Breast epithelium (tissue), 4 donors: ENCODE measurements around the gene PARD3B. TPM values are rescaled to one million over a fixed set of nuclear protein-coding genes. Genes with fewer than 3 reads are reported as not detected.

Source experiments
- DNase-seq, 2 donors: peaks; one replicate each; pipeline ENCODE4 v3.0.0-alpha.2; 2019; ENCODE audit warnings: low spot score in 2 of 2
- H3K27ac ChIP-seq, 2 donors: fragments of 200-600 bp; sonication (generic) in 1 of 2; one replicate each; pipeline ENCODE4 v1.5.1; 2016 to 2019; ENCODE audit warnings: mild to moderate bottlenecking in 1 of 2
- H3K27me3 ChIP-seq, 2 donors: fragments of 200-600 bp; sonication (generic) in 1 of 2; one replicate each; pipeline versions ENCODE4 v1.5.1 to v1.6.0; 2017 to 2019; ENCODE audit warnings: control low read depth in 1 of 2, mild to moderate bottlenecking in 1 of 2
- H3K36me3 ChIP-seq: fragments of 200-600 bp; one replicate; pipeline ENCODE4 v1.5.1; 2019
- H3K4me1 ChIP-seq, 2 donors: fragments of 200-600 bp; sonication (generic); one replicate each; pipeline ENCODE4 v1.5.1; 2016 to 2019; ENCODE audit warnings: control low read depth in 1 of 2
- H3K4me3 ChIP-seq, 3 donors: fragments of 200-600 bp; sonication (generic); 1 replicate in 2 of 3; 2 replicates in 1 of 3; pipeline ENCODE4 v1.5.1; 2016 to 2019; ENCODE audit warnings: mild to moderate bottlenecking in 3 of 3, moderate library complexity in 2 of 3
- H3K9me3 ChIP-seq, 2 donors: fragments of 200-600 bp; sonication (generic) in 1 of 2; one replicate each; pipeline ENCODE4 v1.5.1; 2016 to 2019; ENCODE audit warnings: control low read depth in 1 of 2
- CTCF ChIP-seq, 3 donors: fragments of 450-650 bp; IDR thresholded peaks; one replicate each; pipeline ENCODE4 v1.5.1; 2016 to 2017; ENCODE audit warnings: antibody characterized with exemption in 3 of 3, mild to moderate bottlenecking in 3 of 3, moderate library complexity in 3 of 3
- POLR2A ChIP-seq: fragments of 450-650 bp; IDR thresholded peaks from one replicate; pipeline ENCODE4 v1.6.1; 2016; ENCODE audit warnings: antibody characterized with exemption, mild to moderate bottlenecking, moderate library complexity
- POLR2AphosphoS5 ChIP-seq, 3 donors: sonication (generic); formaldehyde crosslinking; IDR thresholded peaks; one replicate each; pipeline ENCODE4 v1.6.1; 2017; ENCODE audit warnings: antibody characterized with exemption in 3 of 3
- intact Hi-C: fragments of 100-400 bp; cut with DNase I; formaldehyde crosslinking; loops from one replicate; pipeline ENCODE4 v1.15.1; 2023; ENCODE audit warnings: low total_unique reads
- total RNA-seq, 3 donors: library from RNA; depleted of rRNA; stranded (reverse); fragments of >200 nt; gene quantifications; one replicate each; pipeline ENCODE4 v1.1.0, GENCODE V29; 2016

PARD3B gene
- total RNA-seq, 3 donors from 2014 or later: 24.6 to 66.2 (median 25.9) TPM

- Histone ChIP-seq H3K27me3 (no peaks in the 10 kb centered on the region), H3K4me1 (no peaks in the 10 kb centered on the region), H3K4me3 (no peak overlapping the region), H3K9me3 (no peaks in the 10 kb centered on the region), H3K27ac (no peak overlapping the region), H3K36me3 (no peaks in the 10 kb centered on the region)
- DNase-seq: no peak
- TF ChIP-seq POLR2AphosphoS5 (IDR thresholded peaks at IDR 0.05): no peak
- no peak for TF ChIP-seq CTCF (IDR thresholded peaks at IDR 0.05)
- no peak for TF ChIP-seq POLR2A
- intact Hi-C loops: no loop called here
These were observed 742.0 kb downstream of the PARD3B start for GRCh38 chr2:205287316-205287715.

DNA sequence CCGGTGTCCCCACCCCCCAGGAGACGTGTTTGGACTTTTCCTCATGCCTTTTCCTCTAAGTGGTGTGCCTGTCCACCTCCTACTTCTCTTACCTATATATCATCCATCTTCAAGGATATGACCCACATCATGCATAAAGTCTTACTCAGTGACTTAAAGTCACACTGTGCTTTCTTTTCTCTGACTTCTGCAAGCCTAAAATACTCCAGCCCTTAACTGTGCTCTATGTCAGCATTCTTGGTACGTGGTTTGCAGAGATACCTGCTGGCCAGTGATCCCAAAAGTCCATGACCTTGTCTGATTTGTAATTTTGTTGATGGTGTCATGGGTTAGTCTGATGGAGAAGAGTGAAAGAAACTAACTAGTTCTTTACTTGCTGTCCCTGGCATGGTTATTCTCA lies 743.4 kb downstream of the PARD3B start:
- H3K27me3 ChIP-seq: no peaks in the 10 kb centered on the region
- no peak overlapping the region for H3K4me3 ChIP-seq
- no peak overlapping the region for H3K27ac ChIP-seq
- no peaks in the 10 kb centered on the region for H3K9me3 ChIP-seq
- H3K36me3 ChIP-seq: no peaks in the 10 kb centered on the region
- intact Hi-C loops: no loop called here
- H3K4me1 ChIP-seq: no peaks in the 10 kb centered on the region
- no peak for DNase-seq
- no peak for TF ChIP-seq POLR2A
- no peak for TF ChIP-seq POLR2AphosphoS5 (IDR thresholded peaks at IDR 0.05)
- no peak for TF ChIP-seq CTCF (IDR thresholded peaks at IDR 0.05)

GRCh38 chr2:205290299-205290698 lies 745.0 kb downstream of the PARD3B start:
- no peaks in the 10 kb centered on the region for H3K36me3 ChIP-seq
- intact Hi-C loops: no loop called here
- no peak for DNase-seq

DNA sequence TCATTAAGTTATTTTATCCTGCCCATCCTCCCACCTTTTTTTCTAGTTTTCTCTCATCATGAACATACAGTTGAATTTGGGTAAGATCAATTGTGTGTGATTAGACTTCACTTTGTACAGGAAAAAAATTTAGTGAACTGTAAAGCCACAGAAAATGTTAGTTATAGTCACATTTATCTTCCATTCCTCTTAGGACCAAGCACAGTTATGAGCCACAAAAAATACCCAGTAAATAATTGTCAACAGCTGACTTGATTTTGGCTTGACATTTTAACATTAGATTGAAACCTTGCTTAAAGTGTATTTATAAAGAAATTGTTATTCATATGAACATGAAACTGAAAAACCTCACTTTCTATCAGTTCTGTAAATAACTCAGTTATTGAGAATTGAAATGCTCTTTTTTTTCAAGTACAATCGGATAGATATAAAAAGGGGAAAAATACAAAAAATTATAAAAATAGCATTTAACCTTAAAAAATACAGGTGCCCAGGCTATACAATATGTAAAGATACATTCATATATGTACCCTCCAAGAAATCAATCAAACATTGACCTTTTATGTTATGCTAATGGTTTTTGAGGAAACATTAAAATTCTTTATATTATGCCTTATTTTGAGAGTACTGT lies 747.5 kb downstream of the PARD3B start:
- Histone ChIP-seq H3K9me3 (no peaks in the 10 kb centered on the region), H3K27me3 (no peaks in the 10 kb centered on the region), H3K4me1 (no peaks in the 10 kb centered on the region), H3K4me3 (no peak overlapping the region), H3K27ac (no peak overlapping the region), H3K36me3 (no peaks in the 10 kb centered on the region)
- no peak for DNase-seq
- no peak for TF ChIP-seq POLR2AphosphoS5 (IDR thresholded peaks at IDR 0.05)
- TF ChIP-seq CTCF (IDR thresholded peaks at IDR 0.05): no peak
- TF ChIP-seq POLR2A: no peak
- intact Hi-C loops: no loop called here

More at GRCh38 chr2:205290299-205290698, 745.0 kb downstream of the PARD3B start:
- H3K27ac ChIP-seq: no peak overlapping the region
- no peaks in the 10 kb centered on the region for H3K27me3 ChIP-seq
- TF ChIP-seq POLR2AphosphoS5 (IDR thresholded peaks at IDR 0.05) (no peak), CTCF (IDR thresholded peaks at IDR 0.05) (no peak), POLR2A (no peak)
- H3K4me3 ChIP-seq: no peak overlapping the region
- no peaks in the 10 kb centered on the region for H3K4me1 ChIP-seq
- H3K9me3 ChIP-seq: no peaks in the 10 kb centered on the region

DNA sequence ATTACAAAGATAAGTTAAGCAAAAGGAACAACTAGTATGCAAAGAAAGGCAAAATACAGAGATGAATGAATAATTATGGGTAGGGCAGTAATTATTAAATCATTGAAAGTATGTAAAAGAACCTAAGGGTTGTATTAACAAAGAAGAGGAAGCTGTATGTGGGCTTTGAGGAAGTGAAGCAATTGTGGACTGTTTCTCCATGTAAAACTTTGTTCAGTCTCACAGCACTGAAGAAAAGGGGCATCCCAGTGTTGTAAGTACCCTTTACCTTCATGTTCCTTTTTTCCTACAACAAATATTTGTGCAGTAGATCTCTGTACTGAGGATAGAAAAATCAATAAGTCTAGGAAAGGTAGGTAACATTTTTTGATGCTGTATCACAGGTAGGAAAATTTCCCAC lies 748.3 kb downstream of the PARD3B start:
- H3K27ac ChIP-seq: no peak overlapping the region
- TF ChIP-seq POLR2AphosphoS5 (IDR thresholded peaks at IDR 0.05) (no peak), POLR2A (no peak), CTCF (IDR thresholded peaks at IDR 0.05) (no peak)
- no peaks in the 10 kb centered on the region for H3K36me3 ChIP-seq
- DNase-seq: no peak
- intact Hi-C loops: no loop called here
- H3K9me3 ChIP-seq: no peaks in the 10 kb centered on the region
- H3K4me3 ChIP-seq: no peak overlapping the region
- no peaks in the 10 kb centered on the region for H3K4me1 ChIP-seq
- no peaks in the 10 kb centered on the region for H3K27me3 ChIP-seq
